Left colon (tissue), 2 donors: Measurements from ENCODE around the gene TMEM178B. TPM values are rescaled to one million over a fixed set of nuclear protein-coding genes. Genes with fewer than 3 reads are reported as not detected.
A peak's percentile ranks its signal among the peaks of the same experiment; 100 is the strongest.

Source experiments
- ATAC-seq: fragments of 200-7000 bp; cut with Tn5 transposase; one replicate; pipeline ENCODE4 v1.9.1; 2020; ENCODE audit warnings: mild to moderate bottlenecking, moderate library complexity
- DNase-seq, 2 donors: peaks; one replicate each; pipeline ENCODE4 v3.0.0-alpha.2; 2020
- intact Hi-C, 2 donors: fragments of 100-400 bp; cut with DNase I in 1 of 2; cut with micrococcal nuclease in 1 of 2; formaldehyde crosslinking; loops; one replicate each; pipeline versions ENCODE4 v1.11.2 to v1.14.0; 2022; cut with DNase I, micrococcal nuclease
- total RNA-seq, 2 donors: library from RNA; stranded (reverse); fragmentation: NEBNext Ultra II Directional; extraction: Animal tissue kit (Norgen Biotek cat#: 25700); gene quantifications; one replicate each; pipeline ENCODE4 v1.2.1, GENCODE V29; 2021
- donor health status: DM: no; HTN: no; CAD: no.
- donor health status: DM: yes; HTN: yes; CAD: no.

Gene TMEM178B
- total RNA-seq, 2 donors from 2014 or later: 0.31 to 0.34 TPM

- DNase-seq (no peak), ATAC-seq (no peak)
- intact Hi-C loops: no loop called here
Observed at GRCh38 chr7:141126107-141126506, 52.2 kb downstream of the TMEM178B start.

GRCh38 chr7:141128506-141128905, 54.6 kb downstream of the TMEM178B start:
- no peak for ATAC-seq
- no peak for DNase-seq

GRCh38 chr7:141128931-141129330, 55.1 kb downstream of the TMEM178B start:
- ATAC-seq (no peak), DNase-seq (no peak)
- intact Hi-C loops: no loop called here

More at GRCh38 chr7:141128506-141128905, 54.6 kb downstream of the TMEM178B start:
- intact Hi-C loops: no loop called here

GRCh38 chr7:141132671-141133070, 58.8 kb downstream of the TMEM178B start:
- ATAC-seq: no peak
- intact Hi-C loops: no loop called here

GRCh38 chr7:141133646-141134045, 59.8 kb downstream of the TMEM178B start:
- intact Hi-C loops: no loop called here
- ATAC-seq: no peak
- no peak for DNase-seq

More at GRCh38 chr7:141132671-141133070, 58.8 kb downstream of the TMEM178B start:
- no peak for DNase-seq

GRCh38 chr7:141142058-141142457, 68.2 kb downstream of the TMEM178B start:
- intact Hi-C loops: no loop called here
- no peak for ATAC-seq

GRCh38 chr7:141144921-141145629, 71.2 kb downstream of the TMEM178B start:
- intact Hi-C loops: no loop called here
- DNase-seq (no peak), ATAC-seq (no peak)

More at GRCh38 chr7:141142058-141142457, 68.2 kb downstream of the TMEM178B start:
- DNase-seq: no peak

GRCh38 chr7:141145630-141145982, 71.7 kb downstream of the TMEM178B start:
- intact Hi-C loops: no loop called here
- DNase-seq: no peak
- no peak for ATAC-seq

GRCh38 chr7:141147482-141147881, 73.6 kb downstream of the TMEM178B start:
- intact Hi-C loops: no loop called here
- ATAC-seq (no peak), DNase-seq (no peak)

GRCh38 chr7:141150465-141150864, 76.6 kb downstream of the TMEM178B start:
- DNase-seq (no peak), ATAC-seq (no peak)
- intact Hi-C loops: no loop called here

GRCh38 chr7:141151746-141152145, 77.9 kb downstream of the TMEM178B start:
- no peak for DNase-seq
- no peak for ATAC-seq
- intact Hi-C loops: no loop called here

- intact Hi-C loops: no loop called here
- no peak for DNase-seq
- ATAC-seq: no peak
Observed at GRCh38 chr7:141153231-141153630, 79.4 kb downstream of the TMEM178B start.

- ATAC-seq (no peak), DNase-seq (no peak)
Observed at GRCh38 chr7:141154131-141154732, 80.4 kb downstream of the TMEM178B start.

GRCh38 chr7:141156407-141156806, 82.5 kb downstream of the TMEM178B start:
- intact Hi-C loops: no loop called here
- ATAC-seq (no peak), DNase-seq (no peak)

More at GRCh38 chr7:141154131-141154732, 80.4 kb downstream of the TMEM178B start:
- intact Hi-C loops: no loop called here

GRCh38 chr7:141157138-141157765, 83.4 kb downstream of the TMEM178B start:
- ATAC-seq (no peak), DNase-seq (no peak)
- intact Hi-C loops: no loop called here

GRCh38 chr7:141158561-141158960, 84.7 kb downstream of the TMEM178B start:
- intact Hi-C loops: no loop called here
- DNase-seq (peak in 1 of 2 donors; percentile 9), ATAC-seq (no peak)

- intact Hi-C loops: no loop called here
- DNase-seq: no peak
Observed at GRCh38 chr7:141160246-141160860, 86.5 kb downstream of the TMEM178B start.

GRCh38 chr7:141161550-141162535, 88.0 kb downstream of the TMEM178B start:
- DNase-seq (no peak), ATAC-seq (no peak)
- intact Hi-C loops: no loop called here

More at GRCh38 chr7:141160246-141160860, 86.5 kb downstream of the TMEM178B start:
- no peak for ATAC-seq
